Mesendoderm (in vitro differentiated cells): ENCODE data around the gene MYBBP1A.

ENCODE experiments used
- DNase-seq: peaks from one replicate; pipeline ENCODE4 v3.0.0; 2013
- H2AK5ac ChIP-seq: 2 replicates; pipeline ENCODE4 v1.6.1; 2013; ENCODE audit warnings: low read length, inconsistent platforms
- H2BK120ac ChIP-seq: 2 replicates; pipeline ENCODE4 v1.6.1; 2013; ENCODE audit warnings: low read depth, mild to moderate bottlenecking, low read length, moderate library complexity, mixed read lengths
- H2BK15ac ChIP-seq: replicated peaks from 2 replicates; pipeline ENCODE4 v1.6.1; 2013; ENCODE audit warnings: low read depth, mild to moderate bottlenecking, moderate library complexity
- H2BK5ac ChIP-seq: 2 replicates; pipeline ENCODE4 v1.6.1; 2013; ENCODE audit warnings: low read length, inconsistent platforms
- H3K18ac ChIP-seq: 2 replicates; pipeline ENCODE4 v1.6.1; 2013; ENCODE audit warnings: mild to moderate bottlenecking, low read length, mixed read lengths
- H3K23ac ChIP-seq: one replicate; pipeline ENCODE4 v1.6.1; 2013; ENCODE audit warnings: low read length
- H3K27ac ChIP-seq: 2 replicates; pipeline ENCODE4 v1.5.1; 2013; ENCODE audit warnings: low read depth, mild to moderate bottlenecking, inconsistent platforms, low read length, moderate library complexity
- H3K27me3 ChIP-seq: 2 replicates; pipeline ENCODE4 v1.6.1; 2013; ENCODE audit warnings: low read length, control low read depth, mild to moderate bottlenecking, inconsistent platforms; ENCODE audit not compliant: insufficient read depth, poor library complexity
- H3K36me3 ChIP-seq: 2 replicates; pipeline ENCODE4 v1.6.1; 2013; ENCODE audit warnings: low read length, inconsistent platforms; ENCODE audit not compliant: control insufficient read depth, insufficient read depth
- H3K4ac ChIP-seq: one replicate; pipeline ENCODE4 v1.6.1; 2013; ENCODE audit warnings: low read depth, mild to moderate bottlenecking, low read length, moderate library complexity
- H3K4me1 ChIP-seq: 2 replicates; pipeline ENCODE4 v1.6.1; 2013; ENCODE audit warnings: low read depth, low read length, inconsistent platforms; ENCODE audit not compliant: control insufficient read depth
- H3K4me2 ChIP-seq: 2 replicates; pipeline ENCODE4 v1.6.1; 2013; ENCODE audit warnings: low read length
- H3K4me3 ChIP-seq: 2 replicates; pipeline ENCODE4 v1.5.1; 2013; ENCODE audit warnings: mild to moderate bottlenecking, low read length
- H3K56ac ChIP-seq: one replicate; pipeline ENCODE4 v1.6.1; 2013; ENCODE audit warnings: low read length
- H3K79me1 ChIP-seq: 2 replicates; pipeline ENCODE4 v1.6.1; 2013; ENCODE audit warnings: low read length, inconsistent platforms
- H3K79me2 ChIP-seq: 2 replicates; pipeline ENCODE4 v1.6.1; 2013; ENCODE audit warnings: mild to moderate bottlenecking, low read length; ENCODE audit not compliant: control insufficient read depth, insufficient read depth
- H3K9ac ChIP-seq: 2 replicates; pipeline ENCODE4 v1.6.1; 2013; ENCODE audit warnings: low read length, inconsistent platforms
- H4K5ac ChIP-seq: one replicate; pipeline ENCODE4 v1.6.1; 2013; ENCODE audit warnings: low read length
- H4K8ac ChIP-seq: one replicate; pipeline ENCODE4 v1.6.1; 2013; ENCODE audit warnings: low read depth, mild to moderate bottlenecking, control low read depth, low read length, moderate library complexity
- WGBS: extraction: QIAGEN DNeasy Blood & Tissue Kit; methylation state at CpG from one replicate; pipeline ENCODE4 v1.1.7; 2013; ENCODE audit warnings: low lambda C conversion rate, missing lambda C conversion rate; ENCODE audit not compliant: insufficient coverage; ENCODE audit errors: extremely low coverage; 5-methylcytosine and 5-hydroxymethylcytosine counted together

MYBBP1A gene

GRCh38 chr17:4500191-4500571 is 55.0 kb downstream of the MYBBP1A start:
- H2BK15ac ChIP-seq: no peak overlapping the region
- no peak overlapping the region for H2BK5ac ChIP-seq
- peaks cover 13% of the 10 kb centered on the region for H3K27me3 ChIP-seq
- H3K79me2 ChIP-seq: no peaks in the 10 kb centered on the region
- H2BK120ac ChIP-seq: no peak overlapping the region
- H3K4ac ChIP-seq: no peak overlapping the region
- H3K27ac ChIP-seq: no peak overlapping the region
- DNase-seq: no peak
- no peak overlapping the region for H3K56ac ChIP-seq
- no peak overlapping the region for H2AK5ac ChIP-seq
- H3K79me1 ChIP-seq: no peaks in the 10 kb centered on the region
- no peak overlapping the region for H3K4me3 ChIP-seq
- no peak overlapping the region for H3K18ac ChIP-seq
- H3K23ac ChIP-seq: no peak overlapping the region
- no peak overlapping the region for H4K8ac ChIP-seq
- no peaks in the 10 kb centered on the region for H3K4me1 ChIP-seq
- H3K36me3 ChIP-seq: no peaks in the 10 kb centered on the region
- WGBS: no CpG with 5 or more reads among the region's 7 CpGs
- no peak overlapping the region for H3K4me2 ChIP-seq
- no peak overlapping the region for H3K9ac ChIP-seq
- no peak overlapping the region for H4K5ac ChIP-seq

GRCh38 chr17:4499431-4500190 is 55.6 kb downstream of the MYBBP1A start:
- no CpG with 5 or more reads among the region's 53 CpGs for WGBS
- Histone ChIP-seq H4K8ac (no peak overlapping the region), H3K27ac (no peak overlapping the region), H3K27me3 (peaks cover 13% of the 10 kb centered on the region), H2BK120ac (no peak overlapping the region), H3K4ac (no peak overlapping the region), H4K5ac (no peak overlapping the region), H3K36me3 (no peaks in the 10 kb centered on the region), H2BK5ac (no peak overlapping the region), H3K79me2 (no peaks in the 10 kb centered on the region), H3K18ac (no peak overlapping the region), H3K4me2 (no peak overlapping the region), H3K4me3 (no peak overlapping the region), H3K23ac (no peak overlapping the region), H2BK15ac (no peak overlapping the region), H3K9ac (no peak overlapping the region), H3K56ac (no peak overlapping the region), H2AK5ac (no peak overlapping the region), H3K4me1 (no peaks in the 10 kb centered on the region), H3K79me1 (no peaks in the 10 kb centered on the region)
- DNase-seq: no peak

GRCh38 chr17:4498461-4499397 is 56.5 kb downstream of the MYBBP1A start, which contains the start of gene SPNS2:
SPNS2 (plus strand) TSS chr17:4498881; CDS start chr17:4499048, 167 bp downstream.
- Histone ChIP-seq H3K23ac (no peak within 1 kb of the TSS), H3K27ac (no peak within 1 kb of the TSS), H3K9ac (no peak within 1 kb of the TSS), H4K5ac (no peak within 1 kb of the TSS), H2BK120ac (no peak within 1 kb of the TSS), H4K8ac (no peak within 1 kb of the TSS), H2BK15ac (no peak within 1 kb of the TSS), H3K79me1 (no peaks in the 10 kb centered on the region), H3K27me3 (peaks cover 13% of the 10 kb centered on the region), H3K4ac (no peak within 1 kb of the TSS), H3K4me2 (peak within 1 kb of the TSS; percentile 15), H3K36me3 (no peaks in the 10 kb centered on the region), H3K18ac (no peak within 1 kb of the TSS), H2BK5ac (no peak within 1 kb of the TSS), H3K79me2 (no peaks in the 10 kb centered on the region), H3K4me1 (no peaks in the 10 kb centered on the region), H3K4me3 (no peak within 1 kb of the TSS), H2AK5ac (no peak within 1 kb of the TSS), H3K56ac (no peak within 1 kb of the TSS)
- WGBS: no CpG with 5 or more reads among the region's 117 CpGs
- DNase-seq: peak; percentile 58

- no peaks in the 10 kb centered on the region for H3K4me1 ChIP-seq
- H3K4me2 ChIP-seq: no peak overlapping the region
- H3K56ac ChIP-seq: no peak overlapping the region
- H3K27ac ChIP-seq: no peak overlapping the region
- H3K4me3 ChIP-seq: no peak overlapping the region
- DNase-seq: no peak
- peaks cover 13% of the 10 kb centered on the region for H3K27me3 ChIP-seq
- no peak overlapping the region for H3K4ac ChIP-seq
- H4K8ac ChIP-seq: no peak overlapping the region
- H4K5ac ChIP-seq: no peak overlapping the region
- no peaks in the 10 kb centered on the region for H3K36me3 ChIP-seq
- no peak overlapping the region for H3K23ac ChIP-seq
- no peaks in the 10 kb centered on the region for H3K79me1 ChIP-seq
- no peak overlapping the region for H2BK120ac ChIP-seq
- H3K18ac ChIP-seq: no peak overlapping the region
- H2BK15ac ChIP-seq: no peak overlapping the region
- WGBS: no CpG with 5 or more reads among the region's 23 CpGs
- no peak overlapping the region for H2BK5ac ChIP-seq
- H3K79me2 ChIP-seq: no peaks in the 10 kb centered on the region
- H2AK5ac ChIP-seq: no peak overlapping the region
- H3K9ac ChIP-seq: no peak overlapping the region
Measured at GRCh38 chr17:4497101-4497824, 57.9 kb downstream of the MYBBP1A start.

- Histone ChIP-seq H3K18ac (no peak overlapping the region), H3K79me1 (no peaks in the 10 kb centered on the region), H2AK5ac (no peak overlapping the region), H3K9ac (no peak overlapping the region), H3K79me2 (no peaks in the 10 kb centered on the region), H3K27ac (no peak overlapping the region), H3K4me3 (no peak overlapping the region), H3K27me3 (no peaks in the 10 kb centered on the region), H4K5ac (no peak overlapping the region), H3K4ac (no peak overlapping the region), H3K36me3 (no peaks in the 10 kb centered on the region), H4K8ac (no peak overlapping the region), H3K56ac (no peak overlapping the region), H3K4me1 (no peaks in the 10 kb centered on the region), H2BK15ac (no peak overlapping the region), H2BK120ac (no peak overlapping the region), H2BK5ac (no peak overlapping the region), H3K4me2 (no peak overlapping the region), H3K23ac (no peak overlapping the region)
- peak; percentile 90 for DNase-seq
- WGBS: no CpG with 5 or more reads among the region's 20 CpGs
Measured at GRCh38 chr17:4492721-4493561, 62.2 kb downstream of the MYBBP1A start.
